DND-41 (cell line): ENCODE measurements around the gene RNF128.

ENCODE experiments used
- CTCF ChIP-seq: IDR thresholded peaks from 2 replicates; pipeline ENCODE4 v1.5.1; 2012; ENCODE audit warnings: borderline replicate concordance, low read length, moderate library complexity, mild to moderate bottlenecking; ENCODE audit not compliant: poor library complexity, severe bottlenecking; ENCODE audit errors: extremely low read depth
- EZH2 ChIP-seq: IDR thresholded peaks from 3 replicates; pipeline ENCODE4 v1.6.1; 2012; ENCODE audit warnings: borderline replicate concordance, low read depth, mild to moderate bottlenecking, moderate library complexity, low read length, inconsistent platforms; ENCODE audit not compliant: severe bottlenecking

DNA sequence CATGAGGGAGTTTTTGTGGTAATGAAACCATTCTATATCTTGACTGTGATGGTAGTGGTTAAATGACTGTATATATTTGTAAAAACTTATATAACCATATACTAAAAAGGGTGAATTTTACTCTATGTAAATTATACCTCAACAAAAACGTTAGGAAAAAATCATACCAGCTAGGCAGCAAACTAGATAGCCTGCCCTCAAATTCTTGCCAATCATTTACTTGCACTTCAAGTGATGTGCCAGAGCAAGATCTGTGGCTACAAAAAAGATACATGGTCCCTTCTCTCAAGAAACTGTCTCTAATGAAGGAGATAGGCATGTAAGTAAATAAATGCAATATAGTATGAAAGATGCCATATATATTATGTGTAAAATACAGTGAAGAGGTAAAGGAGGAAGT, 10.0 kb upstream of the RNF128 start:
- TF ChIP-seq CTCF: no peak
- no peak for TF ChIP-seq EZH2
